Activated T-cell treated with anti-CD3 and anti-CD28 coated beads, Interleukin-2, amount 50 U/mL, for 72 hours (primary cell): ENCODE data around the gene RBM19. TPM values are rescaled to one million over a fixed set of nuclear protein-coding genes. Genes with fewer than 3 reads are reported as not detected.
A peak's percentile ranks its signal among the peaks of the same experiment; 100 is the strongest.

ENCODE experiments used
- ATAC-seq, 2 donors: fragments of 150-1000 bp; cut with Tn5 transposase; replicated peaks in 1 of 2; 2 replicates each; pipeline ENCODE4 v1.10.0; 2021; ENCODE audit warnings: moderate library complexity in 2 of 2, mild to moderate bottlenecking in 1 of 2
- DNase-seq, 2 donors: peaks; one replicate each; pipeline ENCODE4 v3.0.0; 2021 to 2022; ENCODE audit warnings: mixed read lengths in 1 of 2
- H3K27ac Mint-ChIP-seq: one replicate; pipeline ENCODE4 v1.8.0; 2022; ENCODE audit warnings: mild to moderate bottlenecking, moderate library complexity, mixed read lengths
- H3K27me3 Mint-ChIP-seq: one replicate; pipeline ENCODE4 v1.8.0; 2022; ENCODE audit warnings: low read depth, mixed read lengths
- H3K36me3 Mint-ChIP-seq, 2 donors: one replicate each; pipeline ENCODE4 v1.8.0; 2022; ENCODE audit warnings: mixed read lengths in 2 of 2, mild to moderate bottlenecking in 1 of 2; ENCODE audit not compliant: insufficient read depth in 2 of 2
- H3K4me1 Mint-ChIP-seq: one replicate; pipeline ENCODE4 v1.8.0; 2022; ENCODE audit warnings: low read depth, mixed read lengths
- H3K4me3 Mint-ChIP-seq, 2 donors: one replicate each; pipeline ENCODE4 v1.8.0; 2022; ENCODE audit warnings: mild to moderate bottlenecking in 2 of 2, mixed read lengths in 2 of 2, moderate library complexity in 2 of 2
- H3K9me3 Mint-ChIP-seq, 2 donors: one replicate each; pipeline ENCODE4 v1.8.0; 2022; ENCODE audit warnings: mixed read lengths in 2 of 2
- total RNA-seq, 2 donors: library from RNA; stranded (reverse); gene quantifications; one replicate each; pipeline ENCODE4 v1.2.3, GENCODE V29; 2022

Gene RBM19
- total RNA-seq, 2 donors from 2014 or later: 76.2 to 84.8 TPM

- ATAC-seq: no peak
Observed at GRCh38 chr12:113882690-113883089, 83.4 kb downstream of the RBM19 start.

GRCh38 chr12:113880988-113881962 is 84.8 kb downstream of the RBM19 start:
- Mint-ChIP-seq H3K36me3 (peaks cover 0 to 8% of the 10 kb centered on the region in 2 donors), H3K4me1 (no peaks in the 10 kb centered on the region), H3K9me3 (no peaks in the 10 kb centered on the region), H3K4me3 (no peak overlapping the region), H3K27me3 (no peaks in the 10 kb centered on the region), H3K27ac (no peak overlapping the region)
- no peak for DNase-seq
- ATAC-seq: no peak

More at GRCh38 chr12:113882690-113883089, 83.4 kb downstream of the RBM19 start:
- Mint-ChIP-seq H3K9me3 (no peaks in the 10 kb centered on the region), H3K27ac (no peak overlapping the region), H3K36me3 (peaks cover 0 to 9% of the 10 kb centered on the region in 2 donors), H3K4me1 (no peaks in the 10 kb centered on the region), H3K27me3 (no peaks in the 10 kb centered on the region), H3K4me3 (no peak overlapping the region)
- DNase-seq: no peak

GRCh38 chr12:113880326-113880725 is 85.8 kb downstream of the RBM19 start:
- H3K4me1 Mint-ChIP-seq: no peaks in the 10 kb centered on the region
- no peak overlapping the region for H3K4me3 Mint-ChIP-seq
- peaks cover 0 to 8% of the 10 kb centered on the region in 2 donors for H3K36me3 Mint-ChIP-seq
- H3K27ac Mint-ChIP-seq: no peak overlapping the region
- DNase-seq (no peak), ATAC-seq (no peak)
- H3K27me3 Mint-ChIP-seq: no peaks in the 10 kb centered on the region
- no peaks in the 10 kb centered on the region for H3K9me3 Mint-ChIP-seq

GRCh38 chr12:113879658-113880057 is 86.5 kb downstream of the RBM19 start:
- H3K9me3 Mint-ChIP-seq: no peaks in the 10 kb centered on the region
- DNase-seq (no peak), ATAC-seq (no peak)
- H3K36me3 Mint-ChIP-seq: peaks cover 0 to 9% of the 10 kb centered on the region in 2 donors
- no peak overlapping the region for H3K4me3 Mint-ChIP-seq
- no peak overlapping the region for H3K27ac Mint-ChIP-seq
- H3K4me1 Mint-ChIP-seq: no peaks in the 10 kb centered on the region
- no peaks in the 10 kb centered on the region for H3K27me3 Mint-ChIP-seq

- Mint-ChIP-seq H3K4me3 (no peak overlapping the region), H3K9me3 (no peaks in the 10 kb centered on the region), H3K4me1 (no peaks in the 10 kb centered on the region), H3K27ac (no peak overlapping the region), H3K27me3 (no peaks in the 10 kb centered on the region), H3K36me3 (peaks cover 0 to 12% of the 10 kb centered on the region in 2 donors)
- no peak for ATAC-seq
- no peak for DNase-seq
Observed at GRCh38 chr12:113877607-113878006, 88.5 kb downstream of the RBM19 start.

GRCh38 chr12:113876160-113876559 is 90.0 kb downstream of the RBM19 start:
- H3K9me3 Mint-ChIP-seq: no peaks in the 10 kb centered on the region
- ATAC-seq (no peak), DNase-seq (no peak)
- no peak overlapping the region for H3K4me3 Mint-ChIP-seq
- H3K27me3 Mint-ChIP-seq: no peaks in the 10 kb centered on the region
- no peaks in the 10 kb centered on the region for H3K4me1 Mint-ChIP-seq
- peaks cover 0 to 12% of the 10 kb centered on the region in 2 donors for H3K36me3 Mint-ChIP-seq
- no peak overlapping the region for H3K27ac Mint-ChIP-seq

- H3K4me3 Mint-ChIP-seq: no peak overlapping the region
- ATAC-seq: no peak
- H3K9me3 Mint-ChIP-seq: no peaks in the 10 kb centered on the region
- DNase-seq: no peak
- H3K27me3 Mint-ChIP-seq: no peaks in the 10 kb centered on the region
- H3K36me3 Mint-ChIP-seq: peaks cover 0 to 12% of the 10 kb centered on the region in 2 donors
- no peaks in the 10 kb centered on the region for H3K4me1 Mint-ChIP-seq
- no peak overlapping the region for H3K27ac Mint-ChIP-seq
Observed at GRCh38 chr12:113875691-113876090, 90.4 kb downstream of the RBM19 start.

- H3K9me3 Mint-ChIP-seq: no peaks in the 10 kb centered on the region
- H3K36me3 Mint-ChIP-seq: peaks cover 0 to 12% of the 10 kb centered on the region in 2 donors
- H3K27me3 Mint-ChIP-seq: no peaks in the 10 kb centered on the region
- ATAC-seq (no peak), DNase-seq (no peak)
- no peak overlapping the region for H3K27ac Mint-ChIP-seq
- H3K4me3 Mint-ChIP-seq: no peak overlapping the region
- H3K4me1 Mint-ChIP-seq: no peaks in the 10 kb centered on the region
Observed at GRCh38 chr12:113874999-113875561, 91.0 kb downstream of the RBM19 start.

- ATAC-seq: no peak
- Mint-ChIP-seq H3K4me3 (no peak overlapping the region), H3K4me1 (no peaks in the 10 kb centered on the region), H3K9me3 (no peaks in the 10 kb centered on the region), H3K27ac (peak overlapping the region; percentile 47), H3K36me3 (peaks cover 0 to 12% of the 10 kb centered on the region in 2 donors), H3K27me3 (no peaks in the 10 kb centered on the region)
- DNase-seq: no peak
Observed at GRCh38 chr12:113874326-113874725, 91.8 kb downstream of the RBM19 start.

GRCh38 chr12:113873740-113874139 is 92.4 kb downstream of the RBM19 start:
- no peak overlapping the region for H3K27ac Mint-ChIP-seq

GRCh38 chr12:113870890-113871289 is 95.2 kb downstream of the RBM19 start:
- H3K36me3 Mint-ChIP-seq: peaks cover 0 to 13% of the 10 kb centered on the region in 2 donors

More at GRCh38 chr12:113873740-113874139, 92.4 kb downstream of the RBM19 start:
- ATAC-seq (no peak), DNase-seq (no peak)
- Mint-ChIP-seq H3K4me3 (no peak overlapping the region), H3K27me3 (no peaks in the 10 kb centered on the region), H3K9me3 (no peaks in the 10 kb centered on the region), H3K4me1 (no peaks in the 10 kb centered on the region), H3K36me3 (peaks cover 0 to 12% of the 10 kb centered on the region in 2 donors)

GRCh38 chr12:113870035-113870434 is 96.1 kb downstream of the RBM19 start:
- H3K27ac Mint-ChIP-seq: no peak overlapping the region
- peaks cover 3% of the 10 kb centered on the region for H3K4me1 Mint-ChIP-seq
- no peak for DNase-seq
- no peak overlapping the region for H3K4me3 Mint-ChIP-seq
- H3K27me3 Mint-ChIP-seq: no peaks in the 10 kb centered on the region
- H3K36me3 Mint-ChIP-seq: peaks cover 0 to 12% of the 10 kb centered on the region in 2 donors
- no peak for ATAC-seq
- H3K9me3 Mint-ChIP-seq: no peaks in the 10 kb centered on the region

More at GRCh38 chr12:113870890-113871289, 95.2 kb downstream of the RBM19 start:
- no peak for DNase-seq
- ATAC-seq: no peak
- Mint-ChIP-seq H3K9me3 (no peaks in the 10 kb centered on the region), H3K27me3 (no peaks in the 10 kb centered on the region), H3K4me3 (no peak overlapping the region), H3K27ac (no peak overlapping the region), H3K4me1 (no peaks in the 10 kb centered on the region)

GRCh38 chr12:113868365-113868764 is 97.8 kb downstream of the RBM19 start:
- Mint-ChIP-seq H3K4me1 (peaks cover 10% of the 10 kb centered on the region), H3K9me3 (no peaks in the 10 kb centered on the region), H3K4me3 (no peak overlapping the region), H3K36me3 (peaks cover 0 to 4% of the 10 kb centered on the region in 2 donors), H3K27ac (no peak overlapping the region), H3K27me3 (no peaks in the 10 kb centered on the region)
- DNase-seq (no peak), ATAC-seq (no peak)
